Glutamatergic neuron (in vitro differentiated cells): Measurements from ENCODE around the gene HOXC9. TPM values are rescaled to one million over a fixed set of nuclear protein-coding genes. Genes with fewer than 3 reads are reported as not detected.

ENCODE experiments used
- DNase-seq: peaks from one replicate; pipeline ENCODE4 v3.0.0; 2022
- H3K27ac Mint-ChIP-seq: one replicate; pipeline ENCODE4 v1.8.0; 2020; ENCODE audit warnings: mild to moderate bottlenecking, mixed read lengths, inconsistent platforms; ENCODE audit not compliant: unreplicated experiment
- H3K27me3 Mint-ChIP-seq: one replicate; pipeline ENCODE4 v1.8.0; 2020; ENCODE audit warnings: mild to moderate bottlenecking, moderate library complexity, mixed read lengths, inconsistent platforms; ENCODE audit not compliant: unreplicated experiment
- H3K36me3 Mint-ChIP-seq: one replicate; pipeline ENCODE4 v1.8.0; 2020; ENCODE audit warnings: mild to moderate bottlenecking, mixed read lengths, inconsistent platforms; ENCODE audit not compliant: unreplicated experiment
- H3K4me1 Mint-ChIP-seq: one replicate; pipeline ENCODE4 v1.8.0; 2020; ENCODE audit warnings: mild to moderate bottlenecking, low read depth, mixed read lengths, inconsistent platforms; ENCODE audit not compliant: unreplicated experiment
- H3K4me3 Mint-ChIP-seq: one replicate; pipeline ENCODE4 v1.8.0; 2020; ENCODE audit warnings: mild to moderate bottlenecking, mixed read lengths, inconsistent platforms; ENCODE audit not compliant: unreplicated experiment
- H3K9me3 Mint-ChIP-seq: one replicate; pipeline ENCODE4 v1.8.0; 2020; ENCODE audit warnings: mild to moderate bottlenecking, moderate library complexity, mixed read lengths, inconsistent platforms; ENCODE audit not compliant: unreplicated experiment
- total RNA-seq: library from RNA; stranded (reverse); fragmentation: NEBNext Ultra II Directional; extraction: Animal tissue kit (Norgen Biotek cat#: 25700); gene quantifications from one replicate; pipeline ENCODE4 v1.2.1, GENCODE V29; 2021; ENCODE audit not compliant: unreplicated experiment
- TF ChIP-seq, protein P1 (sequence below): fragments of 200-600 bp; sonication (generic); IDR thresholded peaks from one replicate; pipeline ENCODE4 v1.5.0; 2021; ENCODE audit not compliant: partially characterized antibody, unreplicated experiment

The HOXC9 gene
- total RNA-seq, 1 donor from 2014 or later, result not detected

DNA sequence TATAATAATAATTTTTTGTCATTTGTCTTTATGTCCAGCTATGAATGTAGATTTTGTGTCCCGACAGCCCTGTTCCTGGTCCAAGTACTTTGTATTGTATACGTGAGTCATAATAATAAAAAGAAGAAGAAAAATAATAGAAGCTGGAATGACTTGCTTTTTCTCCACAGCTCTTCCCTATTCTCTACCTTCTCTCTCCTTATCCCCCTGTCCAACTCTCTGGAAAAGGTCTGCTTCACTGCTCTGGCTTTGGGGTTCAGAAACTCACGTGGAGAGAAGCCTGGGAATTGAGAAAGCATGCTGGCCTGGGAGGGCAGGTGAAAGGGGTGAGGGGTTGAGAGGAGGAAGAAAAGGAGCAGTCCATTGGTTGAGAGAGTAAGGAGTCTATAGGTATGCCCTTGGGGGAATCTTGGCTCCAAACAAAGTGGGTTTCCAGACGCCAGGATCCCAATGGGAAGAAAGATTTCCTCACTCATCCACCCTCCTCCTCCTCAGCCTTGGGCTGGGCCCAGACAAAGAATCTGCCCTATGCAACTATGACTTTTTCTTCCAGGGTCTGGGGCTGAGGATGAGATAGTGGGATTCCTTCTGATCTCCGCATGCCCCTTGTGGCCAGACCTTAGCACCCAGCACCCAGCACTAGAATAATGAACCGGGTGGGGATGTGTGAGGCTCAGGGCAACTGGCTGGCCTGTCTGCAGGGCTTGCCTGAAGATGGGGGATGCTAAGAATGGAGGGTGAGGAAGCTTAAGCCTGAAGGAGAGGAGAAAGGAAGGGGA lies 12.9 kb downstream of the HOXC9 start:
- Mint-ChIP-seq H3K27me3 (peaks cover 46% of the 10 kb centered on the region), H3K4me3 (no peak overlapping the region), H3K4me1 (peaks cover 6% of the 10 kb centered on the region), H3K36me3 (no peaks in the 10 kb centered on the region), H3K27ac (no peak overlapping the region), H3K9me3 (peaks cover 6% of the 10 kb centered on the region)
- TF ChIP-seq, protein P1, sequence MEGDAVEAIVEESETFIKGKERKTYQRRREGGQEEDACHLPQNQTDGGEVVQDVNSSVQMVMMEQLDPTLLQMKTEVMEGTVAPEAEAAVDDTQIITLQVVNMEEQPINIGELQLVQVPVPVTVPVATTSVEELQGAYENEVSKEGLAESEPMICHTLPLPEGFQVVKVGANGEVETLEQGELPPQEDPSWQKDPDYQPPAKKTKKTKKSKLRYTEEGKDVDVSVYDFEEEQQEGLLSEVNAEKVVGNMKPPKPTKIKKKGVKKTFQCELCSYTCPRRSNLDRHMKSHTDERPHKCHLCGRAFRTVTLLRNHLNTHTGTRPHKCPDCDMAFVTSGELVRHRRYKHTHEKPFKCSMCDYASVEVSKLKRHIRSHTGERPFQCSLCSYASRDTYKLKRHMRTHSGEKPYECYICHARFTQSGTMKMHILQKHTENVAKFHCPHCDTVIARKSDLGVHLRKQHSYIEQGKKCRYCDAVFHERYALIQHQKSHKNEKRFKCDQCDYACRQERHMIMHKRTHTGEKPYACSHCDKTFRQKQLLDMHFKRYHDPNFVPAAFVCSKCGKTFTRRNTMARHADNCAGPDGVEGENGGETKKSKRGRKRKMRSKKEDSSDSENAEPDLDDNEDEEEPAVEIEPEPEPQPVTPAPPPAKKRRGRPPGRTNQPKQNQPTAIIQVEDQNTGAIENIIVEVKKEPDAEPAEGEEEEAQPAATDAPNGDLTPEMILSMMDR, result no peak
- no peak for DNase-seq

DNA sequence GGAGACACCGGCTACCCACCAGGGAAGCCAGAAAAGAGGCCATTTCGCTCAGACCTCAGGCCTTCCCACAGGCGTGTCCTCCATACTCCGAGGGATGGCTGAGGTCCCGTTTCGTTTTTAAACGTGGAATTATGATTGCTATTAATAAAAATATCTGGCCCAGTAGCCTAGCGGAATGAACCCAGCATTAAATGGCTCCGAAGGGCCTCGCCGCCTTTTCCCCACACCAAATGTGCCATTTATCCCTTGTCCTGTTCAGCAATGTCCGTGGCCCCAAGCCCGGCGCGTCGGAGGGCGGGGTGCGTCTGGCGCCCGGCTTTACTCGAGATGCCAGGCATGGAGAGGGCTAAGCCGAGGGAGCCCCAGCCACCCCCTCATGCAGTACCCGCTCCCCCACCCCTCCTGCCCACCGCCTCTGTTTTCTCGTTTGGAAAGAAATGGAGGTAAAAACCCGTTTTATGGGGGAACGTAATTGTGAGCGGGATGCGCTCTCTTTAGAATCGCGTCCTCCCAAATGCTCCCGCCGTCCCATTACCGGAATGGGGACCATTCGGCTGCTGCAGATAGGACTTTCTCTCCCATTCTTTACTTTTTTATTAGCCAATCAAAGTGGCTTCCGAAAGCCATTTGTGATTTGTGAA lies 14.5 kb downstream of the HOXC9 start:
- H3K9me3 Mint-ChIP-seq, result peaks cover 6% of the 10 kb centered on the region
- H3K36me3 Mint-ChIP-seq, result no peaks in the 10 kb centered on the region
- H3K27ac Mint-ChIP-seq, result no peak overlapping the region
- H3K4me3 Mint-ChIP-seq, result no peak overlapping the region
- H3K4me1 Mint-ChIP-seq, result peaks cover 9% of the 10 kb centered on the region
- TF ChIP-seq, protein P1, result no peak
- peaks cover 46% of the 10 kb centered on the region for H3K27me3 Mint-ChIP-seq
- no peak for DNase-seq

DNA sequence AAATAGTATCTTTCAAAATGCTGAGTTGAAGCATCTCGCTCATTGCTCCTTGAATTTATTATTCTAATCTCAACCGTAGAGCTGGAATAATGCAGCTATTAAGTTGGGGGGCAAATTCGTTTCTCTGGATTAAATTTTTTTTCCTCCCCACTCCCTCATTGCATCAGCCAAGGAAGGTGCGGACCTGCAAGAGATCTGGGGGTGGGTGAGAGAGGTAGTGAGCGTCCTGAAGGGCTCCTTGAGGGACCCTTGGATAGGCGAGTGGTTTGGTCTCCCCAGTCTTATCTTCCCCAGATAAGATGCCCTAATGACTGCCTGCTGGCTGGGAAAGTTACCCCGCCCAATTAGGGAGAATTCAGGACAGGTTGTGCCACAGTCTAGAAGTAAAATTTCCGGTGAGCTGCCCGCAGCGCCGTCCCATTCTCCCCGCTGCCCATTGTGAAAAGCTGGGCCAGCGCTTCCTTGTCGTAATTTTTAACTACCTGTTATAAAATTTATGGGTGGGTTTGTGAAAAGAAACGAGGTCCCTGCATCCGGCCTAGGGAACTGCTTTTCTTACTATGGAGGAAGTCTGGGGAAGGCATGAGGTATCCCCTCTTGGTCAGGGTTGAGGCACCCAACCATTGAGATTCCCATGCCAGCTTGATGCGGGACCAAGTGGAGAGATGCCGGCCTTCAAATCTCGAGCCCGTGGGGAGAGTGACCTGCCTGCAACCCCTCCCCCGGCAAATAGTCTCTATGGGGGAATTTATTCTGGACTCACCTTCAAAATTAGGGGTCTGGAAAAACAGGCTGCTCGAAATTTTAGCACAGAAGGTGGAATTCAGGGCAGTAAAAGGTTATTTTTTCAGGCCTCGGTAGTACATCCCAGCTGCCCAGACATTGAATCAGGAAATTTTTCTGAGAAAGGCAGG lies 15.3 kb downstream of the HOXC9 start:
- no peak overlapping the region for H3K27ac Mint-ChIP-seq
- H3K36me3 Mint-ChIP-seq, result no peaks in the 10 kb centered on the region
- H3K4me3 Mint-ChIP-seq, result no peak overlapping the region
- peaks cover 9% of the 10 kb centered on the region for H3K4me1 Mint-ChIP-seq
- peaks cover 53% of the 10 kb centered on the region for H3K27me3 Mint-ChIP-seq
- no peak for DNase-seq
- TF ChIP-seq, protein P1, result no peak
- H3K9me3 Mint-ChIP-seq, result peaks cover 6% of the 10 kb centered on the region

DNA sequence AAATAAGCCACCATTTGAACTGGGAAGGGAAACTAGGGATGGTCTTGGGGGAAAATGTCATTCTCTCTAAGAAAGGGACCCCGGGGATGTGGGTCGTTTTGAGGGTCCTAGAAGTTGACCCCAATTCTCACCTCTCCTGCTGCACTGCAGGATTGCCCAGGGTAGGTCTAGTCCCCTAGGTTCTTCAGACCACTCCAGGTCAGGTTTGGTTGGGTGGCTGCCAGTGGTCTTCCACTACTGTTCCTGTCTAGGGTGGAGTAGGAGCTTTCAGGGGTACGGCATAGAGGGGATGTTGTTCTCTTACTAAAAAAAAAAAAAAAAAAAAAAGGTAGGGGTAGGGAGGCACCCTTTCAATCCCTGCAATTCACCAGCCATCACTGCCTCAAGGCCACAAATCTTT lies 16.1 kb downstream of the HOXC9 start:
- Mint-ChIP-seq H3K9me3 (peaks cover 6% of the 10 kb centered on the region), H3K36me3 (no peaks in the 10 kb centered on the region), H3K27ac (no peak overlapping the region), H3K27me3 (peaks cover 55% of the 10 kb centered on the region), H3K4me3 (no peak overlapping the region), H3K4me1 (peaks cover 9% of the 10 kb centered on the region)
- TF ChIP-seq, protein P1, result no peak
- no peak for DNase-seq
